Spleen (tissue), 11 donors: ENCODE data around the gene LRRC8D. TPM values are rescaled to one million over a fixed set of nuclear protein-coding genes. Genes with fewer than 3 reads are reported as not detected.
A peak's percentile ranks its signal among the peaks of the same experiment; 100 is the strongest.

Source experiments
- DNase-seq: peaks from one replicate; pipeline ENCODE4 v3.0.0-alpha.2; 2020
- H3K27ac ChIP-seq, 8 donors: fragments of 200-600 bp; sonication (generic) in 7 of 8; 1 replicate in 4 of 8; 2 replicates in 4 of 8; pipeline versions ENCODE4 v1.5.0 to v1.8.0; 2016 to 2021; ENCODE audit warnings: inconsistent platforms in 4 of 8, mild to moderate bottlenecking in 4 of 8, moderate library complexity in 1 of 8
- H3K27me3 ChIP-seq, 7 donors: fragments of 200-600 bp; sonication (generic) in 6 of 7; replicated peaks in 1 of 7; 1 replicate in 4 of 7; 2 replicates in 3 of 7; pipeline versions ENCODE4 v1.5.0 to v1.8.0; 2016 to 2021; ENCODE audit warnings: inconsistent platforms in 3 of 7, mild to moderate bottlenecking in 1 of 7
- H3K36me3 ChIP-seq, 6 donors: fragments of 200-600 bp; sonication (generic) in 5 of 6; 1 replicate in 4 of 6; 2 replicates in 2 of 6; pipeline versions ENCODE4 v1.5.0 to v1.8.0; 2016 to 2021; ENCODE audit warnings: inconsistent platforms in 2 of 6
- H3K4me1 ChIP-seq, 6 donors: fragments of 200-600 bp; sonication (generic) in 5 of 6; 1 replicate in 3 of 6; 2 replicates in 3 of 6; pipeline versions ENCODE4 v1.5.0 to v1.8.0; 2016 to 2021; ENCODE audit warnings: inconsistent platforms in 3 of 6
- H3K4me3 ChIP-seq, 8 donors: fragments of 200-600 bp; sonication (generic) in 7 of 8; 1 replicate in 4 of 8; 2 replicates in 4 of 8; pipeline versions ENCODE4 v1.5.0 to v1.8.0; 2016 to 2021; ENCODE audit warnings: inconsistent platforms in 4 of 8, mild to moderate bottlenecking in 4 of 8, moderate library complexity in 2 of 8
- H3K9me3 ChIP-seq, 8 donors: fragments of 200-600 bp; sonication (generic) in 7 of 8; 1 replicate in 4 of 8; 2 replicates in 4 of 8; pipeline versions ENCODE4 v1.5.0 to v1.8.0; 2016 to 2021; ENCODE audit warnings: inconsistent platforms in 4 of 8
- POLR2A ChIP-seq, 3 donors: fragments of 450-650 bp; IDR thresholded peaks; one replicate each; pipeline ENCODE4 v1.5.1; 2017; ENCODE audit warnings: antibody characterized with exemption in 3 of 3, mild to moderate bottlenecking in 1 of 3
- POLR2AphosphoS5 ChIP-seq, 3 donors: sonication (generic); formaldehyde crosslinking; IDR thresholded peaks; one replicate each; pipeline ENCODE4 v1.5.1; 2017; ENCODE audit warnings: antibody characterized with exemption in 3 of 3
- WGBS, 5 donors: extraction: QIAGEN DNeasy Blood & Tissue Kit in 3 of 5; methylation state at CpG; one replicate each; pipeline versions ENCODE4 v1.1.5 to v1.1.7; 2013 to 2018; 5-methylcytosine and 5-hydroxymethylcytosine counted together
- intact Hi-C: fragments of 100-400 bp; cut with DNase I; formaldehyde crosslinking; loops from one replicate; pipeline ENCODE4 v1.15.0; 2023; ENCODE audit warnings: low total_unique reads
- polyA plus RNA-seq, 3 donors: library from polyadenylated mRNA; stranded (reverse); fragments of 200-250 nt; gene quantifications; one replicate each; pipeline ENCODE4 v1.2.1, GENCODE V29; 2013
- total RNA-seq, 7 donors: library from RNA; depleted of rRNA in 3 of 7; stranded (reverse); fragments of >200 nt in 3 of 7; fragmentation: NEBNext Ultra II Directional in 4 of 7; extraction: Animal tissue kit (Norgen Biotek cat#: 25700) in 4 of 7; gene quantifications; one replicate each; pipeline versions ENCODE4 v1.1.0 to v1.2.1, GENCODE V29; 2016 to 2021
- TF ChIP-seq, protein P1 (sequence below), 11 experiments: fragments of 200-600 bp in 7 of 11; fragments of 450-650 bp in 4 of 11; sonication (generic) in 4 of 11; IDR thresholded peaks in 8 of 11; conservative IDR thresholded peaks in 3 of 11; 1 replicate in 7 of 11; 2 replicates in 4 of 11; pipeline versions ENCODE4 v1.4.0 to v1.8.0; 2016 to 2021; ENCODE audit warnings: antibody characterized with exemption in 11 of 11, inconsistent platforms in 4 of 11, mild to moderate bottlenecking in 1 of 11
- donor health status: healthy with polysubstance abuse.
- donor health status: DM: no; HTN: no; CAD: no; lungs with moderate emphysema.
- donor health status: DM: no; HTN: no; CAD: no.
- donor health status: Bipolar disorder and iron deficiency.
- donor health status: healthy.
- donor health status: DM: no; HTN: no; CAD: no.
- donor health status: DM: yes; HTN: yes; CAD: no.

The LRRC8D gene
- total and polyA plus RNA-seq, 10 donors = 12.8 to 42.0 (median 34.5) TPM

- no peak for DNase-seq
- peaks cover 0 to 15% (median 0%) of the 10 kb centered on the region in 6 donors for H3K36me3 ChIP-seq
- TF ChIP-seq POLR2A (IDR thresholded peaks at IDR 0.05) (no peak), POLR2AphosphoS5 (IDR thresholded peaks at IDR 0.05) (no peak)
- TF ChIP-seq, protein P1, sequence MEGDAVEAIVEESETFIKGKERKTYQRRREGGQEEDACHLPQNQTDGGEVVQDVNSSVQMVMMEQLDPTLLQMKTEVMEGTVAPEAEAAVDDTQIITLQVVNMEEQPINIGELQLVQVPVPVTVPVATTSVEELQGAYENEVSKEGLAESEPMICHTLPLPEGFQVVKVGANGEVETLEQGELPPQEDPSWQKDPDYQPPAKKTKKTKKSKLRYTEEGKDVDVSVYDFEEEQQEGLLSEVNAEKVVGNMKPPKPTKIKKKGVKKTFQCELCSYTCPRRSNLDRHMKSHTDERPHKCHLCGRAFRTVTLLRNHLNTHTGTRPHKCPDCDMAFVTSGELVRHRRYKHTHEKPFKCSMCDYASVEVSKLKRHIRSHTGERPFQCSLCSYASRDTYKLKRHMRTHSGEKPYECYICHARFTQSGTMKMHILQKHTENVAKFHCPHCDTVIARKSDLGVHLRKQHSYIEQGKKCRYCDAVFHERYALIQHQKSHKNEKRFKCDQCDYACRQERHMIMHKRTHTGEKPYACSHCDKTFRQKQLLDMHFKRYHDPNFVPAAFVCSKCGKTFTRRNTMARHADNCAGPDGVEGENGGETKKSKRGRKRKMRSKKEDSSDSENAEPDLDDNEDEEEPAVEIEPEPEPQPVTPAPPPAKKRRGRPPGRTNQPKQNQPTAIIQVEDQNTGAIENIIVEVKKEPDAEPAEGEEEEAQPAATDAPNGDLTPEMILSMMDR (IDR thresholded peaks at IDR 0.05 in 8 of 11, conservative IDR thresholded peaks at IDR 0.05 in 3 of 11) = no peak
- peaks cover 16 to 86% (median 33%) of the 10 kb centered on the region in 6 donors for H3K4me1 ChIP-seq
- WGBS, 5 donors = 95 to 97% (median 97%) methylated on average over 9 of the region's 9 CpGs
- no peak overlapping the region for H3K4me3 ChIP-seq
- H3K27me3 ChIP-seq = no peaks in the 10 kb centered on the region
- H3K9me3 ChIP-seq = no peaks in the 10 kb centered on the region
- H3K27ac ChIP-seq = no peak overlapping the region
- intact Hi-C loops = no loop called here
Observed at GRCh38 chr1:89901957-89902669, 81.3 kb downstream of the LRRC8D start.

GRCh38 chr1:89903550-89903949 is 82.7 kb downstream of the LRRC8D start:
- no peaks in the 10 kb centered on the region for H3K27me3 ChIP-seq
- no peak for DNase-seq
- peak overlapping the region in 7 of 8 donors; percentile 59 to 79 (median 67) for H3K27ac ChIP-seq
- H3K36me3 ChIP-seq = peaks cover 0 to 14% (median 0%) of the 10 kb centered on the region in 6 donors
- intact Hi-C loops = no loop called here
- 61 to 82% (median 73%) methylated on average over 1 of the region's 1 CpG for WGBS, 5 donors
- no peaks in the 10 kb centered on the region for H3K9me3 ChIP-seq
- peaks cover 22 to 94% (median 44%) of the 10 kb centered on the region in 6 donors for H3K4me1 ChIP-seq
- H3K4me3 ChIP-seq = no peak overlapping the region
- TF ChIP-seq POLR2A (IDR thresholded peaks at IDR 0.05) (no peak), POLR2AphosphoS5 (IDR thresholded peaks at IDR 0.05) (no peak)
- TF ChIP-seq, protein P1 (IDR thresholded peaks at IDR 0.05 in 8 of 11, conservative IDR thresholded peaks at IDR 0.05 in 3 of 11) = no peak

- WGBS, 5 donors = 45 to 60% (median 49%) methylated on average over 6 of the region's 6 CpGs
- H3K27ac ChIP-seq = peak overlapping the region in 7 of 8 donors; percentile 59 to 79 (median 67)
- H3K27me3 ChIP-seq = no peaks in the 10 kb centered on the region
- TF ChIP-seq POLR2AphosphoS5 (IDR thresholded peaks at IDR 0.05) (peak in 1 of 3 donors; percentile 39), POLR2A (IDR thresholded peaks at IDR 0.05) (no peak)
- TF ChIP-seq, protein P1 (IDR thresholded peaks at IDR 0.05 in 8 of 11, conservative IDR thresholded peaks at IDR 0.05 in 3 of 11) = no peak
- peaks cover 0 to 14% (median 0%) of the 10 kb centered on the region in 6 donors for H3K36me3 ChIP-seq
- H3K4me1 ChIP-seq = peaks cover 22 to 95% (median 52%) of the 10 kb centered on the region in 6 donors
- intact Hi-C loops = no loop called here
- no peaks in the 10 kb centered on the region for H3K9me3 ChIP-seq
- H3K4me3 ChIP-seq = no peak overlapping the region
- DNase-seq = no peak
Observed at GRCh38 chr1:89904219-89904980, 83.6 kb downstream of the LRRC8D start.
